ENCODE results near the gene NUDT22.

NUDT22 gene

GRCh38 chr11:64267207-64267945, 41.3 kb downstream of the NUDT22 start:
- Histone ChIP-seq H3K4me1 (ENCODE audit: control insufficient read depth, insufficient read depth, low read length, poor library complexity, severe bottlenecking) (peaks cover 38% of the 10 kb centered on the region), H3K27ac (ENCODE audit: low read depth, low read length, severe bottlenecking) (no peak overlapping the region), H3K9me3 (ENCODE audit: control insufficient read depth, low read length) (no peaks in the 10 kb centered on the region), H3K36me3 (ENCODE audit: control insufficient read depth, insufficient read depth, low read length) (peaks cover 58% of the 10 kb centered on the region), H3K4me3 (ENCODE audit: extremely low read depth, insufficient read depth, low read length, poor library complexity, severe bottlenecking) (no peak overlapping the region)
- 91 to 93% methylated on average over 19 to 21 of the region's 27 CpGs for WGBS, 2 experiments (ENCODE audit: insufficient coverage in 2 of 2)

GRCh38 chr11:64268025-64268892, 42.2 kb downstream of the NUDT22 start:
- no peaks in the 10 kb centered on the region for H3K9me3 ChIP-seq (ENCODE audit: control insufficient read depth, low read length)
- WGBS, 2 experiments (ENCODE audit: insufficient coverage in 2 of 2): 87 to 88% methylated on average over 22 of the region's 23 CpGs
- H3K4me3 ChIP-seq (ENCODE audit: extremely low read depth, insufficient read depth, low read length, poor library complexity, severe bottlenecking): peak overlapping the region; percentile 56
- H3K27ac ChIP-seq (ENCODE audit: low read depth, low read length, severe bottlenecking): peak overlapping the region; percentile 98
- peaks cover 53% of the 10 kb centered on the region for H3K36me3 ChIP-seq (ENCODE audit: control insufficient read depth, insufficient read depth, low read length)
- peaks cover 29% of the 10 kb centered on the region for H3K4me1 ChIP-seq (ENCODE audit: control insufficient read depth, insufficient read depth, low read length, poor library complexity, severe bottlenecking)

GRCh38 chr11:64268893-64269539, 42.9 kb downstream of the NUDT22 start:
- 2 to 4% methylated on average over 33 to 34 of the region's 34 CpGs for WGBS, 2 experiments (ENCODE audit: insufficient coverage in 2 of 2)
- H3K27ac ChIP-seq (ENCODE audit: low read depth, low read length, severe bottlenecking): peak overlapping the region; percentile 98

GRCh38 chr11:64269540-64270220, 43.6 kb downstream of the NUDT22 start:
- peak overlapping the region; percentile 98 for H3K27ac ChIP-seq (ENCODE audit: low read depth, low read length, severe bottlenecking)
- H3K9me3 ChIP-seq (ENCODE audit: control insufficient read depth, low read length): no peaks in the 10 kb centered on the region
- peaks cover 39% of the 10 kb centered on the region for H3K36me3 ChIP-seq (ENCODE audit: control insufficient read depth, insufficient read depth, low read length)
- H3K4me1 ChIP-seq (ENCODE audit: control insufficient read depth, insufficient read depth, low read length, poor library complexity, severe bottlenecking): peaks cover 19% of the 10 kb centered on the region
- H3K4me3 ChIP-seq (ENCODE audit: extremely low read depth, insufficient read depth, low read length, poor library complexity, severe bottlenecking): peak overlapping the region; percentile 56
- 0% methylated on average over 53 to 57 of the region's 58 CpGs for WGBS, 2 experiments (ENCODE audit: insufficient coverage in 2 of 2)

More at GRCh38 chr11:64268893-64269539, 42.9 kb downstream of the NUDT22 start:
- Histone ChIP-seq H3K36me3 (ENCODE audit: control insufficient read depth, insufficient read depth, low read length) (peaks cover 45% of the 10 kb centered on the region), H3K4me1 (ENCODE audit: control insufficient read depth, insufficient read depth, low read length, poor library complexity, severe bottlenecking) (peaks cover 22% of the 10 kb centered on the region), H3K4me3 (ENCODE audit: extremely low read depth, insufficient read depth, low read length, poor library complexity, severe bottlenecking) (peak overlapping the region; percentile 56), H3K9me3 (ENCODE audit: control insufficient read depth, low read length) (no peaks in the 10 kb centered on the region)

GRCh38 chr11:64275031-64275800, 49.1 kb downstream of the NUDT22 start:
- H3K4me1 ChIP-seq (ENCODE audit: control insufficient read depth, insufficient read depth, low read length, poor library complexity, severe bottlenecking): peaks cover 7% of the 10 kb centered on the region
- H3K4me3 ChIP-seq (ENCODE audit: extremely low read depth, insufficient read depth, low read length, poor library complexity, severe bottlenecking): no peak overlapping the region
- no peaks in the 10 kb centered on the region for H3K9me3 ChIP-seq (ENCODE audit: control insufficient read depth, low read length)
- H3K27ac ChIP-seq (ENCODE audit: low read depth, low read length, severe bottlenecking): no peak overlapping the region
- H3K36me3 ChIP-seq (ENCODE audit: control insufficient read depth, insufficient read depth, low read length): peaks cover 30% of the 10 kb centered on the region
- WGBS, 2 experiments (ENCODE audit: insufficient coverage in 2 of 2): 90 to 96% methylated on average over 13 to 15 of the region's 15 CpGs

GRCh38 chr11:64275841-64276240, 49.8 kb downstream of the NUDT22 start:
- H3K9me3 ChIP-seq (ENCODE audit: control insufficient read depth, low read length): no peaks in the 10 kb centered on the region
- H3K4me1 ChIP-seq (ENCODE audit: control insufficient read depth, insufficient read depth, low read length, poor library complexity, severe bottlenecking): peaks cover 7% of the 10 kb centered on the region
- H3K36me3 ChIP-seq (ENCODE audit: control insufficient read depth, insufficient read depth, low read length): peaks cover 30% of the 10 kb centered on the region
- no peak overlapping the region for H3K27ac ChIP-seq (ENCODE audit: low read depth, low read length, severe bottlenecking)
- WGBS, 2 experiments (ENCODE audit: insufficient coverage in 2 of 2): 100% methylated on average over 1 of the region's 2 CpGs; no CpG with 5 or more reads in 1 of the 2 experiments
- no peak overlapping the region for H3K4me3 ChIP-seq (ENCODE audit: extremely low read depth, insufficient read depth, low read length, poor library complexity, severe bottlenecking)

- WGBS, 2 experiments (ENCODE audit: insufficient coverage in 2 of 2): 86 to 89% methylated on average over 13 to 16 of the region's 17 CpGs
- H3K9me3 ChIP-seq (ENCODE audit: control insufficient read depth, low read length): no peaks in the 10 kb centered on the region
- H3K36me3 ChIP-seq (ENCODE audit: control insufficient read depth, insufficient read depth, low read length): peaks cover 30% of the 10 kb centered on the region
- no peak overlapping the region for H3K4me3 ChIP-seq (ENCODE audit: extremely low read depth, insufficient read depth, low read length, poor library complexity, severe bottlenecking)
- no peak overlapping the region for H3K27ac ChIP-seq (ENCODE audit: low read depth, low read length, severe bottlenecking)
- H3K4me1 ChIP-seq (ENCODE audit: control insufficient read depth, insufficient read depth, low read length, poor library complexity, severe bottlenecking): peaks cover 5% of the 10 kb centered on the region
Observed at GRCh38 chr11:64276653-64277431, 50.8 kb downstream of the NUDT22 start.

- H3K9me3 ChIP-seq (ENCODE audit: control insufficient read depth, low read length): no peaks in the 10 kb centered on the region
- peaks cover 7% of the 10 kb centered on the region for H3K4me1 ChIP-seq (ENCODE audit: control insufficient read depth, insufficient read depth, low read length, poor library complexity, severe bottlenecking)
- WGBS, 2 experiments (ENCODE audit: insufficient coverage in 2 of 2): 80 to 88% methylated on average over 8 of the region's 8 CpGs
- H3K27ac ChIP-seq (ENCODE audit: low read depth, low read length, severe bottlenecking): no peak overlapping the region
- peaks cover 38% of the 10 kb centered on the region for H3K36me3 ChIP-seq (ENCODE audit: control insufficient read depth, insufficient read depth, low read length)
- H3K4me3 ChIP-seq (ENCODE audit: extremely low read depth, insufficient read depth, low read length, poor library complexity, severe bottlenecking): no peak overlapping the region
Observed at GRCh38 chr11:64278576-64279190, 52.6 kb downstream of the NUDT22 start.

All from mesodermal cell (in vitro differentiated cells).